HG03342 (cell line): ENCODE data around the gene ISCA1.

ENCODE experiments used
- ATAC-seq: cut with Tn5 transposase; IDR thresholded peaks from one replicate; pipeline ENCODE4 v1.9.1; 2021; ENCODE audit warnings: mild to moderate bottlenecking, moderate library complexity; ENCODE audit not compliant: unreplicated experiment

Gene ISCA1

GRCh38 chr9:86286278-86286677 lies 3.9 kb upstream of the ISCA1 start:
- no peak for ATAC-seq

- no peak for ATAC-seq
Observed at GRCh38 chr9:86285261-86285660, 2.9 kb upstream of the ISCA1 start.

- ATAC-seq, result peak; percentile 7
Observed at GRCh38 chr9:86282979-86283535, 719 bp upstream of the ISCA1 start.

- ATAC-seq, result peak; percentile 21
Observed at GRCh38 chr9:86281593-86282076, 703 bp downstream of the ISCA1 start.

GRCh38 chr9:86280580-86280979 lies 1.8 kb downstream of the ISCA1 start:
- no peak for ATAC-seq

GRCh38 chr9:86279839-86280238 lies 2.5 kb downstream of the ISCA1 start:
- ATAC-seq, result no peak

- no peak for ATAC-seq
Observed at GRCh38 chr9:86277072-86277471, 5.3 kb downstream of the ISCA1 start.

GRCh38 chr9:86275962-86276361 lies 6.4 kb downstream of the ISCA1 start:
- ATAC-seq, result no peak

GRCh38 chr9:86274821-86275643 lies 7.3 kb downstream of the ISCA1 start:
- no peak for ATAC-seq

- no peak for ATAC-seq
Observed at GRCh38 chr9:86272221-86272620, 10.1 kb downstream of the ISCA1 start.

GRCh38 chr9:86263876-86264275 lies 18.5 kb downstream of the ISCA1 start:
- no peak for ATAC-seq

GRCh38 chr9:86262492-86262891 lies 19.8 kb downstream of the ISCA1 start:
- ATAC-seq, result no peak

- ATAC-seq, result no peak
Observed at GRCh38 chr9:86259557-86259956, 22.8 kb downstream of the ISCA1 start, which contains the start of gene C9orf153. Gene C9orf153, minus strand, starts transcription at chr9:86259657. Its CDS starts 30,054 bp downstream, at chr9:86229603.

GRCh38 chr9:86257391-86257790 lies 24.9 kb downstream of the ISCA1 start:
- ATAC-seq, result no peak

- no peak for ATAC-seq
Observed at GRCh38 chr9:86256653-86257052, 25.7 kb downstream of the ISCA1 start.

GRCh38 chr9:86253577-86253976 lies 28.8 kb downstream of the ISCA1 start:
- no peak for ATAC-seq

- no peak for ATAC-seq
Observed at GRCh38 chr9:86252870-86253269, 29.5 kb downstream of the ISCA1 start.

- no peak for ATAC-seq
Observed at GRCh38 chr9:86250123-86250522, 32.2 kb downstream of the ISCA1 start.

- ATAC-seq, result no peak
Observed at GRCh38 chr9:86248746-86249145, 33.6 kb downstream of the ISCA1 start.

GRCh38 chr9:86246752-86247161 lies 35.6 kb downstream of the ISCA1 start:
- ATAC-seq, result peak; percentile 95

- no peak for ATAC-seq
Observed at GRCh38 chr9:86242071-86242470, 40.3 kb downstream of the ISCA1 start.

- no peak for ATAC-seq
Observed at GRCh38 chr9:86241216-86241615, 41.1 kb downstream of the ISCA1 start.
